Medulla oblongata (tissue), 1 donor: ENCODE data around the gene FASN.

Source experiments
- DNase-seq: peaks from one replicate; pipeline ENCODE4 v3.0.0-alpha.2; 2015; ENCODE audit errors: extremely low spot score

FASN gene

DNA sequence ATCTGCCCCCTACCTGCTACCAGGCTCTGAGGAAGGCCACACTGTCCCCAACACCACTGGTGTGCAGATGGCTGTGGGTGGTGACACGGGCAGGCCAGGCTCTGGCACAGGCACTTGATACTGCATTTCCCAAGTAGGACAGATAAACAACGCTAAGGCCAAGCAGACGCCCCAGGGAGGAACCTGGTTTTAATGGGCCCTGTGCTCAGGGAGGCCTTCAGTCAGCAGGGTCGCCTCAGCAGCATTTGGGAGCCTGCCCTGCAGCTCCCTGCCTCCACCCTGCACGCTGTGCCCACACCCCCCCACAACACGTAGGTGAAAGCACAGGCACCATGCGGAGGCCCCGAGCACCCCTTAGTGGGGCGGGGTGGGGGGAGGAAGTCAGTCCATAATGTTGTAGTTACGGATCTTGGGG is 3.3 kb upstream of the FASN start:
- DNase-seq = no peak

DNA sequence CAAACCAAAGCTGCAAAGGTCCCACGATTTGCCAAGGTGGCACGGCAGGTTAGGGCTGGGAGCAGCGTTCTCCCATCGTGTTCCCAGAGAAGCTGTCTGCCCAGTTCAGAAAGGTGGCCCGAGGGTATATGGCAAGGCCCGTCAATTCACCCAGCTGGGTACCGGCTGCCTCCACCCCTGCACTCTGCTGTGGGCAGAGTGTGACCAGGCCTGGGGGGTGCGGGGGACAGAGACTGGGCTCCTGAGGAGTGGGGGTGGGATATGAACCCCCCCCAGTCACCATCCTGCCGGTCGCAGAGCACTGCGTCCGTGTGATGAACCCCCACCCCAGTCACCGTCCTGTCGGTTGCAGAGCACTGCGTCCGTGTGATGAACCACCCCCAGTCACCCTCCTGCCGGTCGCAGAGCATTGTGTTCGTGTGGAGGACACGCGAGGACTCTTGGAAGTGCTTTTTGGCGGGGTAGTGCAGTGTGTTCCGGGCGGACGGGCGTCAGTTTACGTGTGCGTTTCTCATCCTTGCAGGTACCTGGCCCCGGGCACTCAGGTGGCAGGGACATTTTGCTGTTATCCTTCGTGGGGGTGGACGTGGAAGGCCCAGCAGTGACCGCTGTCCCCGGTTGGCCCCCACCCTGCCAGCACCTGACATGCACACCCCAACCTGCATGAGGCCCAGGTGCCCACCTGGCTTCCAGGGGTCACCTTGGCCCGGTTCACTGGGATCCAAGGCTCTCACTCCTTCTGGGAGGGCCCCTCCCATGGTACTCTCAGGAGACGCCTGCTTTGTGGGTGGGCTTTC is 2.7 kb upstream of the FASN start:
- DNase-seq = no peak

DNA sequence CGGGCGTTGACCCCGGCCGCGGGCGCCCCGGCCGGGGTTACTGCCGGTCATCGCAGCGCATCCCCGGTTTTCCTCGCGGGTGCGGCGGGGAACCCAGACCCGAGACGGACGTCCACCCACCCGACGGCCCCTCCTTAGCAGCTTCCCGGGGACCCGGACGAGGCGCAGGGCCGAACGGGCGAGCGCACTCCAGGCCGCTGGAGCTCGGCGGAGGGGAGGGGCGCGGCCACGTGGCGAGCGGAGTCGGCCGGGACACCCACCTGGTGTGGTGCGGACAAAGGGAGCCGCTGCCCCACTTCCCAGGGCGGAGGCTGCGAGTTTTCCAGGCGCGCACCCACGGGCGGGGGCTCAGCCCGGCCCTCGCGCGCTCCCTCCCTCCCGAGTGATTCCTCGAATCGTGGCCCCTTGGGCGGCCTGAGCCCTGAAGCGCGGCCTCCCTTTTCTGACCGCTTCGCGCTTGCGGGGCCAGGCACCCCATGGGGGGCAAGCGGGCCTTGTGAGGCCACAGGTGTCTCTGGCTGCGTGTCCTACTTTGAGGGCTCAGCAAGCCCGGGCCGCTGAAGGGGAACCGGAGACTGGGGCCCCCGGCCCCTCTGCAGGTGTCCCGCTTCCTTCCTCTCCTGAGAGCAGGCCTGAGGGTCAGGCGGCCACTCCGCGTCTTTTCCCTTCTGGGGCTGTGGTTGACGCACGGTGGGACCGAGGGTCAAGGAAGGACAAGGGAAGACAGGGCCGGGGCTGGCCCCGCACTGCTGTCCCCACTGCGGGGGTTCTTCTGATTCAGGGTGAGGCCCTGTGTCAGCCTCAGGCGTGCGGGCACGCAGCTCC is 1.1 kb upstream of the FASN start:
- DNase-seq = no peak

DNA sequence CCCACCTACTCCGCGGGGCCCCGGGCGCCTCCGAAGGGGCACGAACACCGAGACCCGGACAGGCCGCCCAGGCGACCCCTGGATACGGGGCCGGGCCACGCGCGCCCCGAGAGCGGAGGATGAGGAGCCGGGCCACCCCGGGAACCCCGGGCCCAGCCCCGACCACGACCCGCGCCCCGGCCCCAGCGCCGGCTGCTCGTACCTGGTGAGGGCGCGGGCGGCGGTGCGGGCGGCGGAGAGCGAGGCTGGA is 192 bp downstream of the FASN start:
- DNase-seq = no peak

DNA sequence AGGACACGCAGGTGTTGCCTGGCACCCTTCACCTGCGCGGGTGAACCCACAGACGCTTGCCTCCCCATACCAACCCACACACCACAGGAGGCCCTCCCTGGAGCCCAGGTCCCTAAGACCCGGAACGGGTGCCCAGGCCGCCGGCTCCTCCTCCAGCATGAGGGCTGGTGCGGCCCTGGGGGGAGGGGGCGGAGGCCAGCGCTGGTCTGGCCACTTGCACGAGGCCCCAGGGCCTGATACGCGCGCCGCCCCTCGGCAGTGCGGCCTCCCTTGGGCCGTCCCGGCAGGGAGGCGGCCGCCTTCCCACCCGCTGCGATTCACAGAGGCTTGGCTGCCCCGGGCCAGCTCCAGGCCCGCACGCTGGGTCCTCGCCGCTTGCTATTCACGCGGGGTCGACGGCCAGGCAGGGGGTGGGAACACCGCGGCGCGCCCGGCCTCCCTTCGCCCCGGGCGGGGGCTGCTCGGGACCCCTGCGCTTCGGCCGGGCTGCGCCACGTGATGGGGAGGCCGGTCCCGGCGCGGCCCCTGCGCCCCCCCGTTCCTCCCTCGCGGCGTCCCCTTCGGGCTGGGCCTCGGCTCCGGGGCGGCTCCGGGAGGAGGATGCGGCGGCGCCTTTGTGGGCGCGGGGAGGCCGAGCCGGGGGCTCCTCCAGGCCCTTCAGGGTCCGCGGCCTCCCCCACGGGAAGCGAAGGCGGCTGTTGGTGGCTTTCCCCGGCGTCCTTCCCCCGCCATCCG is 685 bp downstream of the FASN start:
- peak; percentile 34 for DNase-seq

DNA sequence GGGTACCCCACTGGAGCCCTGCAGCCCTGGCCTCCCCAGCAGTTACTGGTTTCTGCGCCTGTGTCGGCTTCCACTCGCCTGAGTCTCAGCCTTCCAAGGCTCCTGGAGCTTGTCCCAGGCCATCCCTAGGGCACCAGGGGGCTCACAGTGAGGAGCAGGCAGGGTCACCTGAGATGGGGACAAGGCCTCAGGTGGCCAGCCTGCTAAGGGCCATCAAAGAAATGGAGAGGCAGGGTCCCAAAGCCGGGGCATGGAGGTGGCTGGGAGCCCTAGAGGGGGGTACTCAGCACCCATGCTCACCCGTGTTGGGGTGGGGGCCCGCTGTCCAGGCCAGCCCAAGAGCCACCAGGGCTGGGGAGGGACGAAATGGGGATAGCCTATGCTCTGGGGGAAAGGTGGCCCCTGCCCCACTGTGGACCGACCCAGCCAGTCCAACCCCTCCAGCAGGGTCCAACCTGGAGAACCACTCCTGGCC is 1.3 kb downstream of the FASN start:
- DNase-seq = no peak

DNA sequence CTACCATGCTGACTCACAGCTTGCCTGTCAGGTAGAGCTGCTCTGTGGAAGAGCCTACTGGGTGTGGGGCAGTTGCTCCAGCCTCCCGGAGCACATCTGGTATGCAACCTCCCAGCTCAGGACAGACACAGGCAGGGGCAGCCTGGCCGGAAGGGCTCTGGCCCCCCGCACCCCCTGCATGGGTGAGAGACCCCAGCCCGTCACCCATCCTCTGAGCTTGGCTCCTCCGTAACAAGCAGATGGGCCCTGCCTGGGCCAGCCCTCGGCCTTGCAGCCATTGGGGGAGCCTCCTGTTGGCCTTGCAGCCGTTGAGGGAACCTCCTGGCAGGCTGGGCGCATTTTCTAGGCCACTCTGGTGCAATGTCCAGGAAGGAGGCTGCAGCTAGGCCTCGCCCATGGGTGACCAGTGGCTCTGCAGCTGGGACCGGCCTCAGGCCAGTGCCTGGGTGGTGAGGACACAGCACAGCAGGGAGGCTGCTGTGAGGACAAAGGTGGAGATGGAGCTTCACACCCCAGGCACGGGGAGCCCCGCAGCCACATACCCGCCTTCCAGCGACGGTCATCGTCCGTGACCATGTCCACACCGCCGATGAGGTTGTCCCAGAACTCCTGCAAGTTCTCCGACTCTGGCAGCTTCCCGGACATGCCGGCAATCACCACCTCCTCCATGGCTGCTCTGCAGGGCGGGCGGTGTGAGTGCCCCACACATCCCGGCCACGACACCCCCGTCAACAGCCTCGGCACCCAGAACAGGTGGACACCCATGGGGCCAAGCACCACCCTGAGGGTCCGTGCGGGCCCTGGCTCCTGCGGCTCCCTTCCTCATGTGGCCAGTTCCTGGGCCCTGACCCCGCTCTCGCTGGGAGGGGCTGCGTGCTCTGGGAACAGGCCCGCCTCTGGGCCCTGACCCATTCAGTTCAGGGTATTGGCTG is 2.0 kb downstream of the FASN start:
- DNase-seq = no peak

DNA sequence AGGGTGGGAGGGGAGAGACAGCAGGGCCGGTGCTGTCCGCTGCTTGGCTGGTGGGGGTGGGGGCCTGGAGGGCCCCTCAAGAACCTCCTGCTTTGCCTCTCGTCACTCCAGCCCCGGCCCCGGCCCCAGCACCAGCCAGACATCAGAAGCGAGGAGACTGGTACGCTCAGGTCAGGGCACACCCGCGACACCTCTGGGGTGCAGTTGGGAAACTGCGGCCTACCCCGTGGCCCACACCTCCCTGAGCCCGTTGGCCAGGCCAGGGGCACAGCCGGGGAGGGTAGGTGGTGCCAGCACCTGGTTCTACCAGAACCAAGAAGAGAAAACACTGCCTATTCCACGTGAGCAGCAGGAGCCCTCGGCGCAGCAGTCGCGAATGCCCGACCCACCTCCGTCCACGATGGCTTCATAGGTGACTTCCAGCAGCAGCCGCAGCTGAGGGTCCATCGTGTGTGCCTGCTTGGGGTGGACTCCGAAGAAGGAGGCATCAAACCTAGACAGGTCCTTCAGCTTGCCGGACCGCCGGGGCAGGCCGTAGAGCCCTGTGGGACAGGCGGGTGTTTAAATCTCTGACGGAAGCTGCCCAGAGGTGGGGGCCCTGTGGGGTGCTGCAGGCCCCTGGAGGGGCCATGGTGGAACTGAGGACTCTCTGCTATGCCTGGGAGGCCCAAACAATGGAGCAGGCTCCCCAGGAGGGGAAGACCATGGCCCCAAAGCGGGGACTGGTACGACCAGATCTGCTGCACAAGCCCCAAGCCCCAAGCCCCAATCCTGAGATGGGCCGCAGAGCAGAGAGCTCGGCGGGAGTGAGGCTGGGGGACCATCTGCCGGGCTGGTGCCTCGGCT is 2.9 kb downstream of the FASN start:
- no peak for DNase-seq

DNA sequence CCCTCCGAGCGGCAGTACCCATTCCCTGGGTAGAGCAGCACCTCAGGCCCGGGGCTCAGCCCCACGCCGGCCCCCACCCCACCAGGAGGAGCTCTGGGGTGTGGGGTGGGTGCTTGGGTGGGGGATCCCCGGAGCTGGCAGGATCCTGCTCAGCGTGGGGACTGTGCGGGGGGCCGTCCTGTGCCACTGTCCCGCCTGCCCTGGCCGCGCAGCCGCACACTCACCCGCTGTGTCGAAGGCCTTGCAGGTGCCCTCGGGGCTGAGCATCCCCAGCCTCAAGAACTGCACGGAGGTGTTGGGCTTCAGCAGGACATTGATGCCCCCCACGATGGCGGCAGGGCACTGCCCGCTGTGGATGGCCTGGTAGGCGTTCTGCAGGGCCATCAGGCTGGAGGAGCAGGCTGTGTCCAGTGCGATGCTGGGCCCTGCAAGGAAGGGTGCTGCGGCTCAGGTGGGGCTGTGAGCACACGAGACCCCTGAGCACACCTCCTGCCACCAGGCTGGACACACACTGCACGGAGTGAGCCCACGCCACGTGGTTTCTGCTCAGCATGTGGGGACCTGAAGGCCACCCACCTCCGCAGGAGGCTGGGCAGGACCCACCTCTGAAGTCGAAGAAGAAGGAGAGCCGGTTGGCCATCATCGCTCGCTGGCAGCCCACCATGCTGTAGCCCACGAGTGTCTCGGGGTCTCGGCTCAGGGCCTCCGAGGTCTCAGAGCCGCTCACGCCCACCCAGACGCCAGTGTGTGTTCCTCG is 4.9 kb downstream of the FASN start:
- DNase-seq = no peak

DNA sequence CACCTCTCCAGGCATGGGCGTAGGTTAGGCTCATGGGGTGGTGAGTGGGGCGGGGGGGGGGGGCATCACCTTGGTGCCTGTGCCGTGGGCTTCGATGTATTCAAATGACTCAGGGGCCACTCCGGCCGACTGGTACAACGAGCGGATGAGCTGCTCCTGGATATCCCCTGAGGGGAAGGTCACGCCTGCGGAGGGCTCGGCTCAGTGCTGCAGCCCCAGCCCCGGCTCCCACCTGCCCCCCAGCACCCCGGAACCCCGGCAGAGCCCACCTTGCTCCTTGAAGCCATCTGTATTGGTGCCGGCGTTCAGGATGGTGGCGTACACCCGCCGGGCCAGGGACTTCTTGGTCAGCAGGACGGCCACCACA is 5.4 kb downstream of the FASN start:
- no peak for DNase-seq

DNA sequence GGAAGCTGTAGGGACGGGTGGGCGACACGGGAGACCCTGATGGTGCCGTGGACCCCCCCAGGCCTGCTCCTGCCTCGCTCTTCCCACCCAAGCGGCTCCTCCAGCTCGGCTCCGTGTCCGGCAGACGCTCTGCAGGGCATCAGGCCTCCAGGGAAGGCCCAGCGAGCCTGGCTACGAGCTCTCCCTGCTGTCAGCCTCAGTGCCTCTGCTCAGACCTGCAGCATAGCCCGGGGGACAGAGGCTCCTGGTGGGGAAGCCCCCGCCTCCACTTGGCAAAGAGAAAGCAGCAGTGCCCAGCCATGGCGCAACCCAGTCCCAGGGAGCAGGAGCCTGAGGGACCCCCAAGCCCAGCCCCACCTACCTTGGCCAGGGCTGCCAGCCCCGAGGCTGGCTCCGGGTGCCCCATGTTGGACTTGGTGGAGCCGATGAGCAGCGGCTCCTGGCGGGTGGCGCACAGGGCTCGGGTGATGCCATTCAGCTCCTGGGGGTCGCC is 5.9 kb downstream of the FASN start:
- DNase-seq = no peak

DNA sequence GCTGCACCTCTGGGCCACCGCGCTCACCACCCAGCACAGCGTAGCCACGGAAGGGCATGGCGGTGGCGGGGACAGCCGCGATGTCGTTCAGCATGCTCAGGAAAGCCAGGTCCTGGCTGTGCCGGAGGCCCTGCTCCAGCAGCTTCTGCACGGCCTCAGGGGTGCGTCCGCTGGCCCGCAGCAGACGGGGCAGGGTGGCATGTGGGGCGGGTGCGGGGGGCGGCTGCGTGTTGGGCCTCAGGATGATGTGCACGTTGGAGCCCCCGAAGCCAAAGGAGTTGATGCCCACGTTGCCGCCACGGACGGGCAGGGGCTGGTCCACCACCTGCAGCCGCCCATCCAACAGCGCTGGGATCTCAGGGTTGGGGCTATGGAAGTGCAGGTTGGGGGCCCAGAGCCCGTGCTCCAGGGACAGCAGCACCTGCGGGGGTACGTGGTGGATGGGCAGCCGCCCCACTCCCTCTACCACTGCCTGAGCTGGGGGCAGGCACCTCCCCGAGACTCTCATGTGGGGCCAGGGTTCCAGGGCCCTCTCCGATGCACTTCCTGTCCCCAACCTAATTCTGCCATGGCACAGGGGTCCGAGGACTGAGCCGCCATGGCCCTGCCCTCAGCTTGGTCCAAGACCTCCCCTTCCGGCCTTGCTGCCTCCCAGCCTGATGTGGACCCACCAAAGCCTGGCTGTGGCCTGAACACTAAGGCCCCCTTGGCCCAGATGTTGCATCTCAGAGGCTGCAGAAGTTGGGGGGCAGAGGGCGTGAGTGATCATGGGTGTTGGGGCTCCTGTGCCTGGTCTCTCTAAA is 6.6 kb downstream of the FASN start:
- no peak for DNase-seq

DNA sequence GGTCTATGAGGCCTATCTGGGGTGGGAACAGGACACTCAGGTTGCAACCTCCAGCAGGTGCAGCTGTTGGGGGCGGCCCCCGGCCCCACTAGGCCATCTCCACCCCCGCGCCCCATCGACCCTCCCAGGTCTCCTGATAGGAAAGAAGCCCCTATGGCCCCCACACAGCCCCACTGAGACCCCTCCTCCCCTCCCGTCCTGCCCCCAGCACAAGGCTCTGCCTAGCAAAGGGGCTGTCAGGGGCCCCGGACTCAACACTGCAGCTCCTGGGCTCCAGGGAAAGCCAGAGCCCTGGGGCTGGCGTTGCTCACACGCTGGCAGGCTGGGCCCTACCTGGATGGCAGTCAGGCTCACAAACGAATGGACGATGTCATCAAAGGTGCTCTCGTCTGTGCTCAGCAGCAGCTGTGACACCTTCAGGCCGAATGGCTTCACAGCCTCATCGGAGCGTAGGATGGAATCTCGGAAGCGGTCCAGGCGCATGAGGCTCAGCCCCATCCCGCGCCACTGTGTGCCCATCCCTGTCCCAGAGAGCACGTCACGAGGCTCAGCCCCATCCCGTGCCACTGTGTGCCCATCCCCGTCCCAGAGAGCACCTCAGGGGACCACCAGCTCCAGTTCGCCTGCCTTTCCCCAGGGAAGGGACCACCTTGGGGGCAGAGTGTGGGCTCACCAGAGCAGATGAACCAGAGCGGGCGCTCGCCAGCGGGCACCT is 7.3 kb downstream of the FASN start:
- no peak for DNase-seq

DNA sequence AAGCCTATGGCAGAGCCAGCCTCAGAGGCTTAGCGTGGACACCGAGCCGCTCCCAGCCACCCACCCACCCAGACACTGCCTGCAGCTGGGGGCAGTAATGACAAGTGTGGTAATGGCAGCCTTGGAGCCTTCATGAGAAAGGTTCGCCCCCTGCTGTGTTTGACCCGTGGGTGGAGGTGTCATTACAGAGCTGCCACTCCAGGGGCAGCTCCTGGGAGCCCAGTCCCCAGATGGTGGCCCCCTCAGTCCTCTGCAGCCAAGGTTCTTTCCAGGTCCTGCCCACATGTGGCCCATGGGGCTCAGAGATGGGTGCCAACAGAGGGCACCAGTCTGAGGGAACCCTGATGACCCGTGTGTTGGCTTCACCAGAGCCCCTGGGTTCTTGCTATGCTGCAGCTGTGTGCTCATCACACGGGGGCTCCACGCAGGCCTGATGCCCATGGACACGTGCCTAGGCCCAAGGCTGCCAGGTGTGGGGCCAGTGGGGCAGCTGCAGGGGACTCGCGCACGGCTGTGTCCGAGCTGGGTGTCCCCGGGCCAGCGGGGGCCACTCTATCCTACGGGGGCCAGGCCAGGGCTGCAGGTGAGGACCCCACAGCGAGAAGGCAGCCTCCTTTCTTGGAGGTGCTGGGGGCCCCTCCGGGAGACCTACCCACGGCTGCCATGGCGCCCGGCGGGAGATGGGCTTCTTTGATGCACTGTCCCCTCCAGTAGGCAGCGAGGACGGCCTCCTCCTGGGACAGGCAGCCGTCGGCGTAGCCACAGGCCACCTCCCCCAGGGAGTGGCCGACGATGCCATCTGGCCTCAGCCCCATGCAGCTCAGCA is 8.1 kb downstream of the FASN start:
- no peak for DNase-seq

DNA sequence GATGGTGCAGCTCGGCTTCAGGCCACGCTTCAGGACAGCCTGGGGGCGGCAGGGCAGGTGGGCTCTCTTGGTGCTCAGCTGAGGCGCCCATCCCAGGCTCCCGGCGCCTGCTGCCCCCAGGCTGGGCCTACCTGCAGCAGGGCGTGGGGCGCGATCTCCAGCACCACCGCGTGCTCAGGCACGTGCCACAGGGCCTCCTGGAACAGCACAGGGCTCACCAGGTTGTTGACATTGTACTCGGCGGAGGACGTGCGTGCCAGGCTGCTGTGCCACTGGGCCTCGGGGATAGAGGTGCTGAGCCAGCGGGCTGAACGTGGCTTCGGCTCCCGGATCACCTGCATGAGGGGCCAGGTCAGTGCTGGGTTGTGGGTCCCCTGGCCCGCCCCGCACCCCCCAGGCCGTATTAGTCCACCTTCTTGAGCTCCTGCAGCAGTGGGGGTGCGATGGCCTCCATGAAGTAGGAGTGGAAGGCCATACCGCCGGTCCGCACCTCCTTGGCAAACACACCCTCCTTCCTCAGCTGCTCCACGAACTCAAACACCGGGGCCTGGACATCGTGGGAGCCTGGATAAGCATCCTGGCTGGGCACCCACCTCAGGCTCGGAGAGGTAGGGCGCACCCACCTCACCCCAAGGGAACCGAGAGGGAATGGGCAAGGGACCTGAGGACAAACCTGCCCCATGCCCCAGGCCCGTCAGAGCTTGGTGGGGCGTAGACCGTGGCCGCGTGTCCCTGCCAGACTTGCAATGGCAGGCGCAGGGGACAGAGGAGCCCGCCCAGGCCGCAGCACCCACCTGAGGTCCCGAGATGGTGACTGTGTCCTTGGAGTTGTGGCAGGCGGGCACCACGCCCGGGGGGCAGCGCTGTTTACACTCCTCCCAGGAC is 9.0 kb downstream of the FASN start:
- DNase-seq = no peak
